ENCODE measurements around the gene RIBC2.
"Not testable (repeated sequence)": the region's sequence is repeated elsewhere in the genome, so short reads cannot be mapped to it uniquely, and the experiment has no call there.

The RIBC2 gene

GRCh38 chr22:45436871-45437517, 23.5 kb downstream of the RIBC2 start:
- POLR2A ChIA-PET; H3K4me3 ChIP-seq (ENCODE audit: control insufficient read depth in 1 of 7, extremely low read depth in 1 of 7, insufficient read depth in 4 of 7, low read depth in 2 of 7, low read length in 6 of 7); H3K36me3 ChIP-seq (ENCODE audit: control insufficient read depth in 4 of 4, insufficient read depth in 4 of 4, low read length in 3 of 4); H3K27me3 ChIP-seq (replicated peaks in 2 of 5; ENCODE audit: control insufficient read depth in 4 of 5, insufficient read depth in 5 of 5, low read length in 4 of 5); H3K27ac ChIP-seq (ENCODE audit: insufficient read depth in 1 of 2, low read depth in 1 of 2, low read length in 2 of 2, poor library complexity in 1 of 2, severe bottlenecking in 2 of 2); H3K9me3 ChIP-seq (ENCODE audit: control extremely low read depth in 1 of 5, control insufficient read depth in 4 of 5, insufficient read depth in 2 of 5, low read depth in 1 of 5, low read length in 4 of 5): not testable (repeated sequence)
- DNase-seq = peak in 2 of 3 donors; percentile 34 to 60
- WGBS (ENCODE audit: insufficient coverage) = 96% methylated on average over 22 of the region's 34 CpGs
- CTCF ChIA-PET = interaction anchor here (0.8 to 2.0 kb wide), 10 partner anchors 10 to 168 kb away, joined by 3 to 12 read pairs (median 4); no protein-coding TSS in a partner anchor
- H3K4me1 ChIP-seq (ENCODE audit: control extremely low read depth in 1 of 4, control insufficient read depth in 4 of 4, insufficient read depth in 4 of 4, low read length in 3 of 4) = peaks cover 0 to 15% (median 12%) of the 10 kb centered on the region in 4 experiments

- Histone ChIP-seq H3K27me3 (replicated peaks in 2 of 5; ENCODE audit: control insufficient read depth in 4 of 5, insufficient read depth in 5 of 5, low read length in 4 of 5) (peaks cover 0 to 3% (median 2%) of the 10 kb centered on the region in 5 experiments), H3K36me3 (ENCODE audit: control insufficient read depth in 4 of 4, insufficient read depth in 4 of 4, low read length in 3 of 4) (no peaks in the 10 kb centered on the region), H3K4me1 (ENCODE audit: control extremely low read depth in 1 of 4, control insufficient read depth in 4 of 4, insufficient read depth in 4 of 4, low read length in 3 of 4) (peaks cover 0 to 15% (median 12%) of the 10 kb centered on the region in 4 experiments), H3K9me3 (ENCODE audit: control extremely low read depth in 1 of 5, control insufficient read depth in 4 of 5, insufficient read depth in 2 of 5, low read depth in 1 of 5, low read length in 4 of 5) (no peaks in the 10 kb centered on the region), H3K4me3 (ENCODE audit: control insufficient read depth in 1 of 7, extremely low read depth in 1 of 7, insufficient read depth in 4 of 7, low read depth in 2 of 7, low read length in 6 of 7) (no peak overlapping the region), H3K27ac (ENCODE audit: insufficient read depth in 1 of 2, low read depth in 1 of 2, low read length in 2 of 2, poor library complexity in 1 of 2, severe bottlenecking in 2 of 2) (no peak overlapping the region)
- POLR2A ChIA-PET = no interaction called here
- DNase-seq = no peak
- CTCF ChIA-PET = interaction anchor here (0.7 to 2.0 kb wide), 8 partner anchors 31 to 171 kb away, joined by 3 to 12 read pairs (median 4); no protein-coding TSS in a partner anchor
Measured at GRCh38 chr22:45438336-45438735, 24.8 kb downstream of the RIBC2 start.

GRCh38 chr22:45440688-45441087, 27.2 kb downstream of the RIBC2 start:
- H3K4me3 ChIP-seq (ENCODE audit: control insufficient read depth in 1 of 7, extremely low read depth in 1 of 7, insufficient read depth in 4 of 7, low read depth in 2 of 7, low read length in 6 of 7) = peak overlapping the region in 3 of 7 experiments; percentile 11 to 73 (median 36)
- peak in 2 of 3 donors; percentile 29 to 52 for DNase-seq
- H3K27ac ChIP-seq (ENCODE audit: insufficient read depth in 1 of 2, low read depth in 1 of 2, low read length in 2 of 2, poor library complexity in 1 of 2, severe bottlenecking in 2 of 2); POLR2A ChIA-PET; H3K4me1 ChIP-seq (ENCODE audit: control extremely low read depth in 1 of 4, control insufficient read depth in 4 of 4, insufficient read depth in 4 of 4, low read length in 3 of 4); H3K36me3 ChIP-seq (ENCODE audit: control insufficient read depth in 4 of 4, insufficient read depth in 4 of 4, low read length in 3 of 4); H3K9me3 ChIP-seq (ENCODE audit: control extremely low read depth in 1 of 5, control insufficient read depth in 4 of 5, insufficient read depth in 2 of 5, low read depth in 1 of 5, low read length in 4 of 5); H3K27me3 ChIP-seq (replicated peaks in 2 of 5; ENCODE audit: control insufficient read depth in 4 of 5, insufficient read depth in 5 of 5, low read length in 4 of 5): not testable (repeated sequence)
- 2% methylated on average over 5 of the region's 13 CpGs for WGBS (ENCODE audit: insufficient coverage)
- CTCF ChIA-PET = interaction anchor here (0.9 to 1.9 kb wide), 5 partner anchors 9 to 113 kb away, joined by 3 to 5 read pairs (median 3); partner anchors contain the start of genes RIBC2 and SMC1B

GRCh38 chr22:45441138-45441537, 27.6 kb downstream of the RIBC2 start:
- 9% methylated on average over 8 of the region's 10 CpGs for WGBS (ENCODE audit: insufficient coverage)
- ChIA-PET POLR2A (no interaction called here), CTCF (interaction anchor here (0.9 to 1.9 kb wide), 4 partner anchors 9 to 111 kb away, joined by 3 to 5 read pairs (median 4); partner anchors contain the start of genes RIBC2 and SMC1B)
- Histone ChIP-seq H3K4me1 (ENCODE audit: control extremely low read depth in 1 of 4, control insufficient read depth in 4 of 4, insufficient read depth in 4 of 4, low read length in 3 of 4) (peaks cover 0 to 4% (median 4%) of the 10 kb centered on the region in 4 experiments), H3K27ac (ENCODE audit: insufficient read depth in 1 of 2, low read depth in 1 of 2, low read length in 2 of 2, poor library complexity in 1 of 2, severe bottlenecking in 2 of 2) (no peak overlapping the region), H3K4me3 (ENCODE audit: control insufficient read depth in 1 of 7, extremely low read depth in 1 of 7, insufficient read depth in 4 of 7, low read depth in 2 of 7, low read length in 6 of 7) (peak overlapping the region in 3 of 7 experiments; percentile 11 to 73 (median 36)), H3K27me3 (replicated peaks in 2 of 5; ENCODE audit: control insufficient read depth in 4 of 5, insufficient read depth in 5 of 5, low read length in 4 of 5) (peaks cover 0 to 3% (median 2%) of the 10 kb centered on the region in 5 experiments), H3K36me3 (ENCODE audit: control insufficient read depth in 4 of 4, insufficient read depth in 4 of 4, low read length in 3 of 4) (no peaks in the 10 kb centered on the region), H3K9me3 (ENCODE audit: control extremely low read depth in 1 of 5, control insufficient read depth in 4 of 5, insufficient read depth in 2 of 5, low read depth in 1 of 5, low read length in 4 of 5) (no peaks in the 10 kb centered on the region)
- peak; percentile 41 to 71 (median 66) for DNase-seq

GRCh38 chr22:45442116-45442515, 28.6 kb downstream of the RIBC2 start:
- Histone ChIP-seq H3K27me3 (replicated peaks in 2 of 5; ENCODE audit: control insufficient read depth in 4 of 5, insufficient read depth in 5 of 5, low read length in 4 of 5) (peaks cover 0 to 3% (median 2%) of the 10 kb centered on the region in 5 experiments), H3K27ac (ENCODE audit: insufficient read depth in 1 of 2, low read depth in 1 of 2, low read length in 2 of 2, poor library complexity in 1 of 2, severe bottlenecking in 2 of 2) (no peak overlapping the region), H3K9me3 (ENCODE audit: control extremely low read depth in 1 of 5, control insufficient read depth in 4 of 5, insufficient read depth in 2 of 5, low read depth in 1 of 5, low read length in 4 of 5) (no peaks in the 10 kb centered on the region), H3K36me3 (ENCODE audit: control insufficient read depth in 4 of 4, insufficient read depth in 4 of 4, low read length in 3 of 4) (no peaks in the 10 kb centered on the region), H3K4me1 (ENCODE audit: control extremely low read depth in 1 of 4, control insufficient read depth in 4 of 4, insufficient read depth in 4 of 4, low read length in 3 of 4) (peaks cover 0 to 4% (median 4%) of the 10 kb centered on the region in 4 experiments), H3K4me3 (ENCODE audit: control insufficient read depth in 1 of 7, extremely low read depth in 1 of 7, insufficient read depth in 4 of 7, low read depth in 2 of 7, low read length in 6 of 7) (no peak overlapping the region)
- CTCF ChIA-PET = interaction anchor here (0.5 to 1.1 kb wide), 3 partner anchors 61 to 345 kb away, joined by 3 to 4 read pairs (median 3); no protein-coding TSS in a partner anchor
- POLR2A ChIA-PET = no interaction called here
- 91% methylated on average over 4 of the region's 5 CpGs for WGBS (ENCODE audit: insufficient coverage)
- no peak for DNase-seq

GRCh38 chr22:45444168-45444567, 30.7 kb downstream of the RIBC2 start:
- Histone ChIP-seq H3K27me3 (replicated peaks in 2 of 5; ENCODE audit: control insufficient read depth in 4 of 5, insufficient read depth in 5 of 5, low read length in 4 of 5) (peaks cover 0 to 3% (median 2%) of the 10 kb centered on the region in 5 experiments), H3K27ac (ENCODE audit: insufficient read depth in 1 of 2, low read depth in 1 of 2, low read length in 2 of 2, poor library complexity in 1 of 2, severe bottlenecking in 2 of 2) (no peak overlapping the region), H3K4me1 (ENCODE audit: control extremely low read depth in 1 of 4, control insufficient read depth in 4 of 4, insufficient read depth in 4 of 4, low read length in 3 of 4) (peaks cover 0 to 4% (median 4%) of the 10 kb centered on the region in 4 experiments), H3K36me3 (ENCODE audit: control insufficient read depth in 4 of 4, insufficient read depth in 4 of 4, low read length in 3 of 4) (no peaks in the 10 kb centered on the region), H3K4me3 (ENCODE audit: control insufficient read depth in 1 of 7, extremely low read depth in 1 of 7, insufficient read depth in 4 of 7, low read depth in 2 of 7, low read length in 6 of 7) (no peak overlapping the region), H3K9me3 (ENCODE audit: control extremely low read depth in 1 of 5, control insufficient read depth in 4 of 5, insufficient read depth in 2 of 5, low read depth in 1 of 5, low read length in 4 of 5) (no peaks in the 10 kb centered on the region)
- CTCF ChIA-PET = interaction anchor here (1.0 kb wide), 1 partner anchor 12 kb away, joined by 3 read pairs; no protein-coding TSS in a partner anchor
- 94% methylated on average over 3 of the region's 3 CpGs for WGBS (ENCODE audit: insufficient coverage)
- POLR2A ChIA-PET = no interaction called here
- DNase-seq = no peak

- Histone ChIP-seq H3K36me3 (ENCODE audit: control insufficient read depth in 4 of 4, insufficient read depth in 4 of 4, low read length in 3 of 4) (no peaks in the 10 kb centered on the region), H3K27me3 (replicated peaks in 2 of 5; ENCODE audit: control insufficient read depth in 4 of 5, insufficient read depth in 5 of 5, low read length in 4 of 5) (peaks cover 0 to 3% (median 1%) of the 10 kb centered on the region in 5 experiments), H3K4me1 (ENCODE audit: control extremely low read depth in 1 of 4, control insufficient read depth in 4 of 4, insufficient read depth in 4 of 4, low read length in 3 of 4) (peaks cover 0 to 4% (median 4%) of the 10 kb centered on the region in 4 experiments), H3K9me3 (ENCODE audit: control extremely low read depth in 1 of 5, control insufficient read depth in 4 of 5, insufficient read depth in 2 of 5, low read depth in 1 of 5, low read length in 4 of 5) (no peaks in the 10 kb centered on the region), H3K4me3 (ENCODE audit: control insufficient read depth in 1 of 7, extremely low read depth in 1 of 7, insufficient read depth in 4 of 7, low read depth in 2 of 7, low read length in 6 of 7) (no peak overlapping the region), H3K27ac (ENCODE audit: insufficient read depth in 1 of 2, low read depth in 1 of 2, low read length in 2 of 2, poor library complexity in 1 of 2, severe bottlenecking in 2 of 2) (no peak overlapping the region)
- ChIA-PET CTCF (interaction anchor here (1.0 kb wide), 1 partner anchor 11 kb away, joined by 3 read pairs; no protein-coding TSS in a partner anchor), POLR2A (no interaction called here)
- no peak for DNase-seq
- WGBS (ENCODE audit: insufficient coverage) = 94% methylated on average over 12 of the region's 14 CpGs
Measured at GRCh38 chr22:45445031-45445710, 31.7 kb downstream of the RIBC2 start.

Measured in common myeloid progenitor, CD34-positive (primary cell).